Measurements from ENCODE around the gene TTLL11. TPM values are rescaled to one million over a fixed set of nuclear protein-coding genes. Genes with fewer than 3 reads are reported as not detected.

The TTLL11 gene
- total and polyA plus RNA-seq, 4 donors, result 1.4 to 4.5 (median 3.6) TPM

GRCh38 chr9:121958530-121958929, 134.6 kb downstream of the TTLL11 start:
- no peak overlapping the region for H3K27ac ChIP-seq (ENCODE audit: low read depth in 1 of 2, low read length in 2 of 2)

GRCh38 chr9:121956808-121957207, 136.3 kb downstream of the TTLL11 start:
- Histone ChIP-seq H3K4me1 (ENCODE audit: control insufficient read depth in 4 of 4, insufficient read depth in 4 of 4, low read length in 3 of 4) (no peaks in the 10 kb centered on the region), H3K27ac (ENCODE audit: low read depth in 1 of 2, low read length in 2 of 2) (no peak overlapping the region), H3K9ac (ENCODE audit: low read depth in 1 of 2, low read length in 2 of 2) (no peak overlapping the region), H3K27me3 (ENCODE audit: control insufficient read depth in 4 of 4, insufficient read depth in 4 of 4, low read length in 3 of 4) (no peaks in the 10 kb centered on the region), H3K4me3 (ENCODE audit: low read depth in 1 of 3, low read length in 3 of 3) (no peak overlapping the region), H3K36me3 (ENCODE audit: control insufficient read depth in 4 of 4, insufficient read depth in 3 of 4, low read depth in 1 of 4, low read length in 3 of 4) (no peaks in the 10 kb centered on the region), H3K9me3 (ENCODE audit: control insufficient read depth in 4 of 4, low read length in 3 of 4) (no peaks in the 10 kb centered on the region)
- WGBS, result 92% methylated on average over 6 of the region's 6 CpGs
- no peak for DNase-seq (ENCODE audit: low spot score)
- no peak for TF ChIP-seq REST (IDR thresholded peaks at IDR 0.05)
- no peak for TF ChIP-seq ZBTB33 (IDR thresholded peaks at IDR 0.05)
- no peak for TF ChIP-seq HNF4A (conservative IDR thresholded peaks at IDR 0.05)
- TF ChIP-seq TAF1 (conservative IDR thresholded peaks at IDR 0.05), result no peak
- no peak for TF ChIP-seq JUND (IDR thresholded peaks at IDR 0.05)
- no peak for TF ChIP-seq RXRA (IDR thresholded peaks at IDR 0.05)
- TF ChIP-seq SP1 (IDR thresholded peaks at IDR 0.05), result no peak
- no peak for TF ChIP-seq RAD21 (IDR thresholded peaks at IDR 0.05)
- no peak for TF ChIP-seq CTCF (IDR thresholded peaks at IDR 0.05; ENCODE audit: low read depth, low read length, missing input control)
- TF ChIP-seq HNF4G (IDR thresholded peaks at IDR 0.05), result no peak

More at GRCh38 chr9:121958530-121958929, 134.6 kb downstream of the TTLL11 start:
- no peaks in the 10 kb centered on the region for H3K27me3 ChIP-seq (ENCODE audit: control insufficient read depth in 4 of 4, insufficient read depth in 4 of 4, low read length in 3 of 4)
- no peak overlapping the region for H3K9ac ChIP-seq (ENCODE audit: low read depth in 1 of 2, low read length in 2 of 2)
- no peaks in the 10 kb centered on the region for H3K4me1 ChIP-seq (ENCODE audit: control insufficient read depth in 4 of 4, insufficient read depth in 4 of 4, low read length in 3 of 4)
- no peaks in the 10 kb centered on the region for H3K36me3 ChIP-seq (ENCODE audit: control insufficient read depth in 4 of 4, insufficient read depth in 3 of 4, low read depth in 1 of 4, low read length in 3 of 4)
- H3K4me3 ChIP-seq (ENCODE audit: low read depth in 1 of 3, low read length in 3 of 3), result no peak overlapping the region
- no peak for TF ChIP-seq GABPA (IDR thresholded peaks at IDR 0.05 in 1 of 2, conservative IDR thresholded peaks at IDR 0.05 in 1 of 2)
- no peak for TF ChIP-seq RAD21 (IDR thresholded peaks at IDR 0.05)
- no peak for TF ChIP-seq EGR1 (IDR thresholded peaks at IDR 0.05; ENCODE audit: low read depth in 2 of 2)
- TF ChIP-seq FOXA2 (IDR thresholded peaks at IDR 0.05), result no peak
- TF ChIP-seq NR2F2 (IDR thresholded peaks at IDR 0.05), result no peak
- no peak for TF ChIP-seq SP1 (IDR thresholded peaks at IDR 0.05)
- TF ChIP-seq CTCF (IDR thresholded peaks at IDR 0.05; ENCODE audit: low read depth, low read length, missing input control), result no peak
- TF ChIP-seq ZBTB33 (IDR thresholded peaks at IDR 0.05), result no peak
- TF ChIP-seq HNF4G (IDR thresholded peaks at IDR 0.05), result no peak
- no peak for TF ChIP-seq ATF3 (IDR thresholded peaks at IDR 0.05)
- no peak for TF ChIP-seq FOXA1 (IDR thresholded peaks at IDR 0.05)
- TF ChIP-seq RXRA (IDR thresholded peaks at IDR 0.05), result no peak
- WGBS, result 81% methylated on average over 4 of the region's 4 CpGs
- no peaks in the 10 kb centered on the region for H3K9me3 ChIP-seq (ENCODE audit: control insufficient read depth in 4 of 4, low read length in 3 of 4)
- DNase-seq (ENCODE audit: low spot score), result no peak
